DOHH2 (cell line): Measurements from ENCODE around the gene PSMA4.

Source experiments
- CTCF ChIP-seq: fragments of 200-600 bp; sonication (generic); IDR thresholded peaks from one replicate; pipeline ENCODE4 v1.5.1; 2014; ENCODE audit warnings: antibody characterized with exemption, mild to moderate bottlenecking, low read depth, low read length; ENCODE audit not compliant: poor library complexity, severe bottlenecking
- EZH2phosphoT487 ChIP-seq: fragments of 200-600 bp; sonication (generic); IDR thresholded peaks from 2 replicates; pipeline ENCODE4 v1.6.1; 2017; ENCODE audit warnings: borderline replicate concordance, mild to moderate bottlenecking, antibody characterized with exemption, low read length, moderate library complexity, mixed read lengths

- TF ChIP-seq CTCF (no peak), EZH2phosphoT487 (no peak)
These were observed 1.4 kb downstream of the PSMA4 start for GRCh38 chr15:78541744-78542034.
